Eye (tissue), 1 donor: ENCODE measurements around the gene FAS.

Source experiments
- DNase-seq: peaks from one replicate; pipeline ENCODE4 v3.0.0-alpha.2; 2015

Gene FAS

DNA sequence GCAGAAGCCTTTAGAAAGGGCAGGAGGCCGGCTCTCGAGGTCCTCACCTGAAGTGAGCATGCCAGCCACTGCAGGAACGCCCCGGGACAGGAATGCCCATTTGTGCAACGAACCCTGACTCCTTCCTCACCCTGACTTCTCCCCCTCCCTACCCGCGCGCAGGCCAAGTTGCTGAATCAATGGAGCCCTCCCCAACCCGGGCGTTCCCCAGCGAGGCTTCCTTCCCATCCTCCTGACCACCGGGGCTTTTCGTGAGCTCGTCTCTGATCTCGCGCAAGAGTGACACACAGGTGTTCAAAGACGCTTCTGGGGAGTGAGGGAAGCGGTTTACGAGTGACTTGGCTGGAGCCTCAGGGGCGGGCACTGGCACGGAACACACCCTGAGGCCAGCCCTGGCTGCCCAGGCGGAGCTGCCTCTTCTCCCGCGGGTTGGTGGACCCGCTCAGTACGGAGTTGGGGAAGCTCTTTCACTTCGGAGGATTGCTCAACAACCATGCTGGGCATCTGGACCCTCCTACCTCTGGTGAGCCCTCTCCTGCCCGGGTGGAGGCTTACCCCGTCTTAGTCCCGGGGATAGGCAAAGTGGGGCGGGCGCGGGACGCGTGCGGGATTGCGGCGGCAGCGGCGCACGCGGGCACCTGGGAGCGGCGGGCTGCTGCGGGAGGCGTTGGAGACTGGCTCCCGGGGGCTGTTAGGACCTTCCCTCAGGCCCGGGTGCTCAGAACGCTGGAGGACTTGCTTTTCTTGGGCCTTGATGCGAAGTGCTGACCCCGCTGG is at the start of gene FAS:
Gene FAS (plus strand): TSS at position 415 of the 777 bp plus-strand sequence. CDS start 79 bp downstream, at position 494.
- DNase-seq, result peak; percentile 69

DNA sequence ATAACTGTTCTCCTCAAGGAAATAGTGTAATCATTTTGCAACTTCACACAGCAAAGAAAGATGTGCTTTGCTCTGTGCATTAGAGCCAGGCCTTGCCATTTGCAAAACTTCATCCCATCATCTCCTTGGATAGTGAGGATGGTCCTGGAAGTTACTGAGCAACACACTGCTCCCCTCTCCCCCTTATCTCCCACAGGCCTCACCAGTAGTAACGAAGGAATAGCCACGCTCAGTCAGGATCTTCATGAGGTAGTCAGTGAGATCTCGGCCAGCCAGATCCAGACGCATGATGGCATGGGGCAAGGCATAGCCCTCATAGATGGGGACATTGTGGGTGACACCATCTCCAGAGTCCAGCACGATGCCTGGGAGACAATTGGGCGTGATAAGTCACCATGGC is 49.6 kb upstream of the FAS start:
- DNase-seq, result no peak

DNA sequence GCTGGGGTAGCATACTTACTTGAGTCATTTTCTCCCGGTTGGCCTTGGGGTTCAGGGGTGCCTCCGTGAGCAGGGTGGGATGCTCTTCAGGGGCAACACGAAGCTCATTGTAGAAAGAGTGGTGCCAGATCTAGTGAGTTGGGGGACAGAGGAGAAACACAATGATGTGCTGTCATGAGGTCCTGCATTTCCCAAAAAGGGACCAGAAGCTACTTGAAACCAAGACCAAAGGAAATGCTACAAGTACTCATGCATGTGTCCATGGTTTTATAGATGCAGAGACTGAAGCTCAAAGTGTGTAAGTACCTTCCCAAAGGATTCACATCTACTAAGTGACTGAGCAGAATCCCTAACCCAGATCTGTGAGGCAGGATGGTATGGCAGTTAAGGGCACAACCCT is 46.8 kb upstream of the FAS start:
- no peak for DNase-seq

DNA sequence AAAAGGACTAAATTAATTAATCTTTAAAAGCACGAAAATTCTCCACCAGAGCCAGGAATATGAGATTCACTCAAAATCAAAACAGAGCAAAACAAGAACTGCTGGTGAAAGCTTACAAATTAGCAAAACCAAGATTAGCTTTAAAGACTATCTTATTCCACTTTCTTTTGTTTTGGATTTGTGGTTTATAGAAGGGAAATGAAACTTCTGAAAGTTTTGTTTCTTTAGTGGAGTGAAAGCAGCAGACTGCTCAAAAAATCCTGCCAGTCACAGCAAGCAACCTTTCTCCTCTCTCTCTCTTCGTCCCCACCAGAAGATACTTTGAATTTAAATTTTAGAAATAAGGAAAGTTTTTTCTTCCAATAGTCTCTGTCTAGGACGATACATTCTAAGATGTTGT is 45.8 kb upstream of the FAS start:
- no peak for DNase-seq

DNA sequence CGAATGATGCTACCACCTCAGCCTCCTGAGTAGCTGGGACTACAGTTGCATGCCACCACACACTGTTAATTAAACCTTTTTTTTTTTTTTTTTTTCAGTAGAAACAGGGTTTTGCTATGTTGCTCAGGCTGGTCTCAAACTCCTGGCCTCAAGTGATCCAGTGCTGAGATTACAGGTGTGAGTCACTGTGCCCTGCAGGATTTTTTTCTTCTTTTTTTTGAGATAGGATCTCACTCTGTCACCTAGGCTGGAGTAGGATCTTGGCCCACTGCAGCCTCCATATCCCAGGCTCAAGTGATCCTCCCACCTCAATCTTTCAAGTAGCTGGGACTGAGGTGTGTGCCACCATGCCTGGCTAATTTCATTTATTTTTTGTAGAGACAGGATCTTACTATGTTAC is 44.4 kb upstream of the FAS start:
- DNase-seq, result no peak

DNA sequence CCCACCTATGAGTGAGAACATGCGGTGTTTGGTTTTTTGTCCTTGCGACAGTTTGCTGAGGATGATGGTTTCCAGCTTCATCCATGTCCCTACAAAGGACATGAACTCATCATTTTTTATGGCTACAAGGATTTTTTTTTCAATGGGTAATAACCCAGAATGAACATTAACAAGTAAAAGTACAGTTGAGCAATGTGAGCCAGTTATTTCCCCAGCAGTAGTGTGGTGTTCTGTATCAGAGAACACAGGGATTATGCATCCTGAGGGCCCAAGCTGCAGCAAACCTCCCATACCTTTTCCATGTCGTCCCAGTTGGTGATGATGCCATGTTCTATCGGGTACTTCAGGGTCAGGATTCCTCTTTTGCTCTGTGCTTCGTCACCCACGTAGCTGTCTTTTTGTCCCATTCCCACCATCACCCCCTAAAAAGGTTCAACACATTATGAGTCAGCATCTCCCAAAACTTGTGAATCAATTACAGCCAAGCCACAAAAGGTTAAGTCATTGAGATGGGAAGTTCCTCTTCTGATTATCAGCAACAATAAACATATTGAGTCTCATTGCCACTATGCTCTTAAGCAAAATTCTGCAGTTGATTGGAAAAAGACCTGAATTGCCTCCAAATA is 43.5 kb upstream of the FAS start:
- no peak for DNase-seq

DNA sequence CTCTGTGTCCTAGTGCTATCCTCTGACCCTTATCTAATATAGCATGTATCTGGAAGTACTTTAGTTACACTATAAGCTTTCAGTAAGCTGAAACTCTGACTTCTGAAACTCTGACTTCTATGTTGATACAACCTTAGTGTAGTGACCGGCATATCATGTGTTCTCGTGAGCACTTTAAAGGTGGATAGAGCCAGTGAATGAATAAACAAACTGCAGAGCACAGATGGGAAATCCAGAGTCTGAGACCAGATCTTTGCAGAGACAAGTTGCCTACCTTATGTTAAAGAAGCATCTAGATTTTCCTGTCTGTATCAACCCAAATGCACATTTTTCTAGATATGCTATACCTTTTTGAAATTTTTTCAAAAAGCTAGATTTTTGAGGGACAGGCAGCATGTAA is 41.5 kb upstream of the FAS start:
- no peak for DNase-seq

DNA sequence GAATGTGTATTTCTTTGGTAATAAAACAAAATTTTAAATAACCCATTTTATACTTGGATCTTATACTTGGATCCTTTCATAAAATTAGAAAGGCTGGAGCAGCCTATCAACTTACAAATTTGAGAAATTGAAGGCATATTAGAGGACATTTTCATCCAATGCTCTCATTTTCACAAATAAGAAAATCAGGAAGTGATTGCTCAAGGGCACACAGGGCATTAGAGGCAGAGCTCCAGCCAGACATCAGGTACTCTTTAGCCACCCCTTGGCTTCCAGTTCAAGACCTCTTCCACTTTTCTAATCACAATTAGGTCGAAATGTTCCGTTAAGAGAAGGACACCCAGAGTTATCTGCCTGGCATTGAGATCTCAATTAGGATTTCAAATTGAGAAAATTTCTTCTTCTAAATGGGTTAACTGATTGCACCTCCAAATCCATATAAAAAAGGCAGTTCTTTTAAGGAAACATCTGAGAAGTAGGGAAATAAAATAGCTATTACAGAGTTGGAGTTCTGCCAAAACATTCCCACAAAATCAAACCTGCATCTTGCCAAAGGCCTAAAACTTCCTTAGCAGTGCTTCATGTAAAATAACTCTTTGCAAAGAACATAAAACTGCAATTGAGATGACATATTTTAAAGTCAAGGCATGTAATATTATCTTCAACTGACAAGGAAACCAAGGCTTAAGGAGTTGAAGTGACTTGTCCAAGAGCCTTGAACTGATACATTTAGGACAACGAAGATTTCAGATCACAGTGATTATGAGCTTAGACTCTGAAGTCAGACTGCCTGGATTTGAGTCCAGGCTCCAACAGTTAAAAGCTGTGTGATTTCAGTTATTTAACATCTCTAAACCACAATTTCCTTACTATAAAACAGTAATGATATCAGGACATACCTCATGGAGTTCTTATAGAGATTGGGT is 40.4 kb upstream of the FAS start:
- peak; percentile 36 for DNase-seq

DNA sequence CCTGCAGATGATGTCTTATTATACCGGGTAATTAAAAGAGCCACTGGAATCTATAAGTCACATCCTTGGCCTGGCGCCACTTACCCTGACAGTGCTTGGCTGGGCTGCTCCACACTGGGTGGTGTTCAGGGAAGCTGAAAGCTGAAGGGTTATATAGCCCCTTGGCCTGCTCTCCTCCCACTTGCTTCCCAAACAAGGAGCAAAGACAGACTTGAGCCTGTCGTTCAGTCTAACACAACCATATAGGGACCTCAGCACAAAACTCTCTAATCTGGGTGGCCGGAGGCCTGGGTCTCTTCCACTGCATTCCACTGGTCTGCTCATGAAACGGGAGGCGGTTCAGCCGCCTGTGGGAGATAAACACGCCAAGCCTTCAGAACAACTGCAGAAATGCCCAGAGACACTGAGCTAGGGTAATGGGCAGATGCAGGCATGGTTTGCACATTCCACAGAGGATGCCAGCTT is 37.9 kb upstream of the FAS start, which contains the start of gene ACTA2:
Gene ACTA2 (minus strand): TSS at position 127 of the 465 bp plus-strand sequence. CDS start 3,843 bp downstream, outside the sequence.
- no peak for DNase-seq

DNA sequence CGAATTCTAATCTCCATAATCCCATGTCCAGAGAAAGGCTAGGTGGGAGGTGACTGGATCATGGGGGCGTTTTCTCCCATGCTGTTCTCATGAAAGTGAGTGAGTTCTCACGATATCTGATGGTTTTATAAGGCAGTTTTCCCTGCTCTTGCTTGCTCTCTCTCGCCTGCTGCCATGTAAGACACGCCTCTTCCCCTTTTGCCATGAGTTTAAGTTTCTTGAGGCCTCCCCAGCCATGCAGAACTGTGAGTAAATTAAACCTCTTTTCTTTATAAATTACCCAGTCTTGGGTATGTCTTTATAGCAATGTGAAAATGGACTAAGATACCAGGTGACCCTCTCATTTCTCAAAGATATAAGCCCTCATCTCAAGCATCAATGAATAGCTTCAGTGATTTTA is 36.9 kb upstream of the FAS start:
- DNase-seq, result no peak

DNA sequence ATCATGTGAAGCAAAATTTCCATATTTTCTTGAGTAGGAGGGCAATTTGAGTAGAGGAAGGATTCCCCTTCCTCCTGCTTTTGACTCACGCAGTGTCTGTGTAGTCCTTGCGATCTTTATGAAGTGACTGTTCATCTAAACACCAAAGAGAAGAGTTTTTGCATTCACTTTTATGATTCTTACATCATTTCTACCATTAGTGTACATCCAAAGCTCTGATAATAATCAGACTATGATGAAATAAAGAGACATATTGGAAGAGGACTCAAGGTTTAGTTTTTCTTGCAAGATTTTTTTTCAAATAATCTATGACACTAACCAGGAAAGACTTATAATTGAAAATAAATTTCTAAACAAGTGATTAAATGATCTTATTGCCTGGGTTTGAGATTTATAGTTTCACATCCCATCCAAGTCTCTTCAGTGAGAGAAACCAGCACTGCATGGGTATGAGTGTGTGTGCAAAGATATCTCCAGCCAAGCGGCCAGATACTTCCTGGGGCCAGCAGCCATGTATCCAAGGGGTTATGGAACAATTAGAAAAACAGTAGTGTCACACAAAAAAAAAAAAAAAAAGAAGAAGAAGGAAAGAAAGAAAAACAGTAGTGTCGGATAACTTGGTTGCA is 36.0 kb upstream of the FAS start:
- no peak for DNase-seq

DNA sequence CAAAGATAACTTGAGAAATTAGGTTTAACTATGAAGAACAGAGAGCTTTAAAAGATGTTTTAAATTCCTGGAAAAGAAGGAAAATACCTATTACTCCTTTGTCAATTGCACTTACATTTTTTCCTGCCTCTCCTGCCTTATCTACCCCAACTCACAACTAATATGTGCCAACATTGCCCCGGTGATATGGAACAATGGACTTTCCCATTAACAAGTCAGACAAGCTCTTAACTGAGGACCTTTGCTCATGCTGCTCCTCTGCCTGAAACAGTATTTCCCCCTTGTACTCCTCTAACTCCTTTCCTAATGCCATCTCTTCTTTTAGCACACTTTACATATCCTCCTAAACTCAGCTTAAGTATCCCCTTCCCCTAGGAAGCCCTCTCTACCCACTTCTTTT is 33.2 kb upstream of the FAS start:
- no peak for DNase-seq

DNA sequence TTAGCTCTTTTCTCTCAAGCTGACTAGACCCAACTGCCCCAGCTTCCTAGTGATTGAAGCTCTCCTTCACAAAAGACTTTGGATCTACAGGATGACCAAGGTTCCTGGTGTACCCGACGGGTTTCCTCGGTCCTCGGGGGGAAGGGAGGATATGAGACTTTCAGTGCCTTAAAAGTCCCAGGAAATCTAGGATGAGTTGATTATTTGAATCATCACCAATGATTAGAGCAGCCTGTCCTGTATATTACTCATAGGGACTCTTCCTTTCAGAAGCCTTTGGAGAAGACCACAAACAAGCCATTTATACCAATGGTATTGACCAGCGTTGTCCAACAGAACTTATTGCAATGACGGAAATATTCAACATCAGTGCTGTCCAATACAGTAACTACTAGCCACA is 31.9 kb upstream of the FAS start:
- DNase-seq, result no peak

DNA sequence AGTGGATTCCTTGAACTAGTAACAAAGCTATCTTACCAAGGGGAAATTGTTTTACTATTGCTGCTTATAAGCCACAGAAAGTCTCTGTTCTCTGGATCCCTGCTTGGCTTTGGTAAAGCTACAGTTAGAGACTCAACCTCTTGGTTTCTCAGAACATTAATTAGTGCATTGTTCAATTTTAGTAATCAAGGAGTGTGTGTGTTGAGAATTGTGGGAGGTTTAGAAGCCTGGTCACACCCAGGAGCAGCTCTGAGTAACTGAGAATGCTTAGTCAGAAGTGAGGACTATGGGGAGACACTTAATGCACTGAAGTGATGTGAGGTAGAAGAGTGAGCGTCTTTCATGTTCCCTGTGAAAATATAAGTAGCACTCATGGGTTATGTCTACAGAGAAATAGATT is 29.8 kb upstream of the FAS start:
- no peak for DNase-seq

DNA sequence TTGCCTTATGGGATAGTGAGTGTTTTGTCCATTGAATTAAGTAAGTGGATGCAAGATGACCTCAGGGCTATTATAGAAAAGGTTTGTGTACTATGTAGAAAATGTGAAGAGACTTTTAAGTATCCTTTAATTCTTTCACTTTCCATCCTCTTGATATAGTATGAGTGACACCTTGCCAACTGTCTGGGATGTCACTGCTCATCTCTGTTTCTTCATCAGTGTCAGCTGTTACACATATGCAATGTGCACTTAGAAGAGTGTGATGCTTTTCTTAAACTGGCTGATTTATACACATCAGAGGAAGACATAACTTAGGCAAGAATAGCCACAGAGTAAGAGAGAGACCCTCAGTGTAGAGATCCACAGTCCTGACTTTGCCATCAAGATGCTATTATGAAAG is 29.3 kb upstream of the FAS start:
- no peak for DNase-seq

DNA sequence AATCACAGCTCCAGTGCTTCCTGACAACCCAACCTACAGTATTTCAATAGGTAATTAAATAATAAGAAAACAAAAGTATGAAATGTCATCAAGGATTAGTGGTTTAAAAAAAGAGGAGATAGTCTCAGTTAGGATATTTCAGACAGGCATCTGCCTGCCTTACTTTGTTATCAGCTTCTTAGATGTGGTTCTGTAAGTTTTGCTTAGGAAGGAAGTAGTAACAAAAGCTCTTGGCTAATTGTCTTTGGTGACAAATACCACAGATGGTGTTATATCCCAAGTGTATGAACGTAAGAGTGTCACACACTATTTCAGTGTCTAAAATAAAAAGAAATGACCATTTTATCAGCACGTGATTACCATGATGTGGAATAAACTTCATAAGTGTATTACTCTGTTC is 28.3 kb upstream of the FAS start:
- DNase-seq, result no peak

DNA sequence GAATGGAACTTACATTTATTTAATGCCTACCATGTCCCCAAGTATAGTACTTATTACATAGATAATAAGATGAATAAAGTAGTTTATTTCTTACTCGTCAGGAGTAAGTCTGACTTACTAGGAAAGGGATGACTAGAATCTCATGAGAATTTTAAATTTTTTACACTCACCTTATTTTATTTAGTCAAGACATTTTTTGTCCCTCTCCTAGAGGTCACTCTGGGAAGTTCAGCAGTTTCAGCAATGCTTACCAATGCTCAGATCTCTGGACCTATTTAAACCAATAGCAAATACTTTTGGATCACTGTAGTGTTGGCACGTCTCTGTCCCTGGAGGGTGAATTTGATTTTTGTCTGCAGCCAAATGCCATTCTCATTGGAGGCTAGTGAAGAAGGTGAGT is 27.3 kb upstream of the FAS start:
- DNase-seq, result no peak

DNA sequence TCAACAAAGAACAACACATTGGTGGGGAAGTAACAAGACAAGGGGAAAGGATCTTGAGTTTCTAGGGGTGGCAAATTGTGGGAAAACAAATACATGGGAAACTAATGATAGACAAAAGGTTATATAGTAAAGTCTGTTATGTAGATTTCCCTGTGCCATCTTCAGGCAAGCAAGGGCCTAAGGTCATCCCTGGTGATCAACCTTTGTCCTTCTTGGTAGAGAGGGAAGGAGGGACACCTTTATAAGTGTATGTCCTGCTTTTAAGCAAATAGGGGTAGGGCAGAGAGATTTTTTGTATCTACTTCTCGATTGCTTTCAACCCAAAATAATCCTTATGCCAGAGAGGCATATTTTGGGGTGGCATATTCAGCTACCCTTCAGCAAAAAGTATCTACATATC is 26.2 kb upstream of the FAS start:
- DNase-seq, result no peak

DNA sequence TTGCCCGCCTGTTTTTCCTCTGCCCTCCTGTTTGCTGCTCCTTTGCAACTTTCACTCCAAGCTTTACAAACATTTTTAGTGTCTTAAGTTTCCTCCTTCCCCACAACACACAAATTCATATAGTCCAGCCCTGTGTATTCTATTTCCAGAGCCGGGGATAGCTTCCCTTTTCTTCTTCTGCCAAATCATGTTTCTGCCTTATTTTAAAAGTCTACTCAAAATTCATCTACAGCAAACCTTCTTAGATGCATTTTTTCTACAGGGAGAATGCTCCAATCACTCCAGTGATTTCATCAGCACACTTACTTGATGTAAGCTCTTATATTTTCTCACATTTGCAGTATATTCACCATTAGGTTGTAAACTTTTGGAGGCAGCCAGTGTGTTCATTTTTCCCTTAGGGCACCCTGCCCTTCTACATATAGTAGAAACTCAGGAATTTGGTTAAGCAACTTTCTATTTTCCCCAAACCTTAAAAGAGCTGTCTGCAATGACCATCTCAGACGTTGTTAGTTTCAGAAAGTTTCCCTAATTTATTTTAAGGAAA is 25.7 kb upstream of the FAS start:
- DNase-seq, result no peak

DNA sequence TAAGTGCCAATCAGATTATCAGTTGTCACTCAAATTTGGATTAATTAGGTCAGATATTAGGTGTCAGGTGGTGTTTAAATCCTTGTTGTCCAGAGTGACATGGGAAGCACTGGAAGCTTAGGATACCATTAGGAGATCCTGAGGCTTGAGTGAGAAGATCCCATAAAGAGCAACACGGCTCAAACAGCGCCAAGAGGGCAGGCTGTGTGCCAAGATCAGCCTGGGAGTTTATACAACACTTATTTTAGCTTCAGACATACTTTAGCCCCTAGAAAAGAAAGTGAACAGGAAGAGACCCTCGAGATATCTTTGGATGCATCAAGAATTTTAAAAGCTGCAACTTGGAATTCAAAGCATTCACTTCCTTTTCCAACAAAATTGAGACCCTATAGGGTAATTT is 23.8 kb upstream of the FAS start:
- no peak for DNase-seq

DNA sequence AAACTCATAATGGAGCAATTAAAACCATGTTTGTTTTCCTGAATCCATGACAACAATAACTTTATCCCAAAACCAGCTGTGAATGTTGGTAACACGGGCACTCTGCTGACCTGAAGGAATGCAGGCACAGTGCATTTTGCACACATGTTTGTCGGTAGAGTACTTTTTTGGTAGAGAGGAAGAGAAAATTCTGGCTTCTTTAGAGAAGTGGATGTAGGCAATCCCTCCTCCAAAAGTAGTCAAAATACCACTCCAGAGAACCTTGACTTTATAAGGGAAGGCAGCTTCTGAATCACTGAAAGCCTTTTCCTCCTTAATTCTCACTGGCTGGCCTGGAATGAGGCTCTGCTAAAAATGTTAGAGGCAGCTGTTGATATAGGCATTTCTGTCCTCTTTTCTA is 22.2 kb upstream of the FAS start:
- DNase-seq, result no peak

DNA sequence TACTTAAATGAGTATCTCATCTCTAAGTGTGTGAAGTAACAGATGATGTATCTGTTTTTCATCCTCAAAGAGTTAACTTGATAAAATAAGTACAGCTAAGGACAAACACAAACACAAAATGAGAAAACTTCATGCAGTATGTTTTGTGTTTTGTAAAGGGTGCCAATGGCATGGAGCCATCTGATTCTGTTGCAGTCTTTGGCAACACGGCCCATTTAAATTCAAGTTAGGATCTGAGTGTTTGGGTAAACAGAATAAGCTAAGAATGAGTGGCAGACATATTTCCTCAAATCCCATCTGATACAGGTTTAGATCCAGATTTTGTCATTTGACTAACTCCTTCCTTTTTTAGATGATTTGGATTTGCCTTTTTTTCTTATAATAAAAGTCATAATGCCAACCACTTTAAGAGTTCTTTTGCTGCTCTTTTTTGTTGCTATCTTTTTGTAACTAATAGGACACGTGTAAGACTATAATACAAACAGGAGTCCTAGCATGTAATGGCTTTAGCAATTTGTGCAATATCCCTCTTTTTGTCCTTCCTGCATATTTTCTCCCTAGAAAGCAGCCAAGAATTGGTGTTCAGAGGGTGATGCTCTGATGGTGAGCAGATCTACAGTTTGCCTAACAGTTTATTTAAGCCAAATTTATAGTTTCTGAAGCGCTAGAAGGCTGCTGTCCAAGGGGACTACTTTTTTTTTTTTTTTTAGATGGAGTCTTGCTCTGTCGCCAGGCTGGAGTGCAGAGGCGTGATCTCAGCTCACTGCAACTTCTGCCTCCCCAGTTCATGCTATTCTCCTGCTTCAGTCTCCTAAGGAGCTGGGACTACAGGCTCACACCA is 19.2 kb upstream of the FAS start:
- no peak for DNase-seq
